Glutamatergic neuron (in vitro differentiated cells): ENCODE data around the gene OGFOD2. TPM values are rescaled to one million over a fixed set of nuclear protein-coding genes. Genes with fewer than 3 reads are reported as not detected.

ENCODE experiments used
- DNase-seq: peaks from one replicate; pipeline ENCODE4 v3.0.0; 2022
- H3K27ac Mint-ChIP-seq: one replicate; pipeline ENCODE4 v1.8.0; 2020; ENCODE audit warnings: mild to moderate bottlenecking, mixed read lengths, inconsistent platforms; ENCODE audit not compliant: unreplicated experiment
- H3K27me3 Mint-ChIP-seq: one replicate; pipeline ENCODE4 v1.8.0; 2020; ENCODE audit warnings: mild to moderate bottlenecking, moderate library complexity, mixed read lengths, inconsistent platforms; ENCODE audit not compliant: unreplicated experiment
- H3K36me3 Mint-ChIP-seq: one replicate; pipeline ENCODE4 v1.8.0; 2020; ENCODE audit warnings: mild to moderate bottlenecking, mixed read lengths, inconsistent platforms; ENCODE audit not compliant: unreplicated experiment
- H3K4me1 Mint-ChIP-seq: one replicate; pipeline ENCODE4 v1.8.0; 2020; ENCODE audit warnings: mild to moderate bottlenecking, low read depth, mixed read lengths, inconsistent platforms; ENCODE audit not compliant: unreplicated experiment
- H3K4me3 Mint-ChIP-seq: one replicate; pipeline ENCODE4 v1.8.0; 2020; ENCODE audit warnings: mild to moderate bottlenecking, mixed read lengths, inconsistent platforms; ENCODE audit not compliant: unreplicated experiment
- H3K9me3 Mint-ChIP-seq: one replicate; pipeline ENCODE4 v1.8.0; 2020; ENCODE audit warnings: mild to moderate bottlenecking, moderate library complexity, mixed read lengths, inconsistent platforms; ENCODE audit not compliant: unreplicated experiment
- CTCF ChIP-seq: fragments of 200-600 bp; sonication (generic); IDR thresholded peaks from one replicate; pipeline ENCODE4 v1.5.0; 2021; ENCODE audit not compliant: partially characterized antibody, unreplicated experiment
- total RNA-seq: library from RNA; stranded (reverse); fragmentation: NEBNext Ultra II Directional; extraction: Animal tissue kit (Norgen Biotek cat#: 25700); gene quantifications from one replicate; pipeline ENCODE4 v1.2.1, GENCODE V29; 2021; ENCODE audit not compliant: unreplicated experiment

Gene OGFOD2
- total RNA-seq, 1 donor from 2014 or later = 15.3 TPM

GRCh38 chr12:122992386-122992785 lies 17.3 kb downstream of the OGFOD2 start:
- no peak for TF ChIP-seq CTCF

GRCh38 chr12:122994140-122994675 lies 19.2 kb downstream of the OGFOD2 start:
- DNase-seq = no peak
- H3K4me1 Mint-ChIP-seq = no peaks in the 10 kb centered on the region
- H3K9me3 Mint-ChIP-seq = no peaks in the 10 kb centered on the region
- H3K27ac Mint-ChIP-seq = no peak overlapping the region
- H3K4me3 Mint-ChIP-seq = no peak overlapping the region
- no peak for TF ChIP-seq CTCF
- H3K27me3 Mint-ChIP-seq = peaks cover 5% of the 10 kb centered on the region
- no peaks in the 10 kb centered on the region for H3K36me3 Mint-ChIP-seq

More at GRCh38 chr12:122992386-122992785, 17.3 kb downstream of the OGFOD2 start:
- DNase-seq = no peak
- Mint-ChIP-seq H3K9me3 (no peaks in the 10 kb centered on the region), H3K27ac (no peak overlapping the region), H3K27me3 (peaks cover 6% of the 10 kb centered on the region), H3K36me3 (no peaks in the 10 kb centered on the region), H3K4me1 (no peaks in the 10 kb centered on the region), H3K4me3 (no peak overlapping the region)

- no peak for TF ChIP-seq CTCF
- no peaks in the 10 kb centered on the region for H3K4me1 Mint-ChIP-seq
- DNase-seq = no peak
- H3K9me3 Mint-ChIP-seq = no peaks in the 10 kb centered on the region
- peaks cover 5% of the 10 kb centered on the region for H3K27me3 Mint-ChIP-seq
- H3K4me3 Mint-ChIP-seq = no peak overlapping the region
- no peaks in the 10 kb centered on the region for H3K36me3 Mint-ChIP-seq
- H3K27ac Mint-ChIP-seq = no peak overlapping the region
Observed at GRCh38 chr12:122994781-122995502, 19.9 kb downstream of the OGFOD2 start.

- no peaks in the 10 kb centered on the region for H3K9me3 Mint-ChIP-seq
- no peak for TF ChIP-seq CTCF
- no peak for DNase-seq
- no peak overlapping the region for H3K27ac Mint-ChIP-seq
- no peaks in the 10 kb centered on the region for H3K36me3 Mint-ChIP-seq
- H3K27me3 Mint-ChIP-seq = peaks cover 5% of the 10 kb centered on the region
- no peak overlapping the region for H3K4me3 Mint-ChIP-seq
- peaks cover 3% of the 10 kb centered on the region for H3K4me1 Mint-ChIP-seq
Observed at GRCh38 chr12:122995503-122996187, 20.6 kb downstream of the OGFOD2 start.

- TF ChIP-seq CTCF = no peak
- H3K4me1 Mint-ChIP-seq = peaks cover 3% of the 10 kb centered on the region
- peaks cover 5% of the 10 kb centered on the region for H3K27me3 Mint-ChIP-seq
- H3K9me3 Mint-ChIP-seq = no peaks in the 10 kb centered on the region
- no peak overlapping the region for H3K4me3 Mint-ChIP-seq
- H3K36me3 Mint-ChIP-seq = no peaks in the 10 kb centered on the region
- H3K27ac Mint-ChIP-seq = no peak overlapping the region
- DNase-seq = no peak
Observed at GRCh38 chr12:122996188-122996601, 21.2 kb downstream of the OGFOD2 start.
